Left ventricle myocardium inferior (tissue), 1 donor: Measurements from ENCODE around the gene SLFN12. TPM values are rescaled to one million over a fixed set of nuclear protein-coding genes. Genes with fewer than 3 reads are reported as not detected.

Experiments used
- DNase-seq: peaks from one replicate; pipeline ENCODE4 v3.0.0-alpha.2; 2020
- H3K27ac ChIP-seq: fragments of 200-600 bp; replicated peaks from 2 replicates; pipeline ENCODE4 v1.8.0; 2021
- H3K27me3 ChIP-seq: fragments of 200-600 bp; 2 replicates; pipeline ENCODE4 v1.8.0; 2021; ENCODE audit warnings: low read depth
- H3K36me3 ChIP-seq: fragments of 200-600 bp; 2 replicates; pipeline ENCODE4 v1.8.0; 2021
- H3K4me1 ChIP-seq: fragments of 200-600 bp; 2 replicates; pipeline ENCODE4 v1.8.0; 2021
- H3K4me3 ChIP-seq: fragments of 200-600 bp; 2 replicates; pipeline ENCODE4 v1.8.0; 2021; ENCODE audit warnings: mild to moderate bottlenecking, moderate library complexity
- H3K9me3 ChIP-seq: fragments of 200-600 bp; replicated peaks from 2 replicates; pipeline ENCODE4 v1.8.0; 2021
- intact Hi-C: fragments of 100-400 bp; cut with micrococcal nuclease; formaldehyde crosslinking; loops from one replicate; pipeline ENCODE4 v1.11.0; 2022
- total RNA-seq: library from RNA; stranded (reverse); fragmentation: NEBNext Ultra II Directional; extraction: Animal tissue kit (Norgen Biotek cat#: 25700); gene quantifications from one replicate; pipeline ENCODE4 v1.2.1, GENCODE V29; 2021
- TF ChIP-seq, protein P1 (sequence below): fragments of 200-600 bp; IDR thresholded peaks from 2 replicates; pipeline ENCODE4 v1.8.0; 2021; ENCODE audit warnings: antibody characterized with exemption, mild to moderate bottlenecking, borderline replicate concordance
- donor health status: DM: no; HTN: yes; CAD: no; lungs with severe emphysema.

SLFN12 gene
- total RNA-seq, 1 donor from 2014 or later: 3.7 TPM

DNA sequence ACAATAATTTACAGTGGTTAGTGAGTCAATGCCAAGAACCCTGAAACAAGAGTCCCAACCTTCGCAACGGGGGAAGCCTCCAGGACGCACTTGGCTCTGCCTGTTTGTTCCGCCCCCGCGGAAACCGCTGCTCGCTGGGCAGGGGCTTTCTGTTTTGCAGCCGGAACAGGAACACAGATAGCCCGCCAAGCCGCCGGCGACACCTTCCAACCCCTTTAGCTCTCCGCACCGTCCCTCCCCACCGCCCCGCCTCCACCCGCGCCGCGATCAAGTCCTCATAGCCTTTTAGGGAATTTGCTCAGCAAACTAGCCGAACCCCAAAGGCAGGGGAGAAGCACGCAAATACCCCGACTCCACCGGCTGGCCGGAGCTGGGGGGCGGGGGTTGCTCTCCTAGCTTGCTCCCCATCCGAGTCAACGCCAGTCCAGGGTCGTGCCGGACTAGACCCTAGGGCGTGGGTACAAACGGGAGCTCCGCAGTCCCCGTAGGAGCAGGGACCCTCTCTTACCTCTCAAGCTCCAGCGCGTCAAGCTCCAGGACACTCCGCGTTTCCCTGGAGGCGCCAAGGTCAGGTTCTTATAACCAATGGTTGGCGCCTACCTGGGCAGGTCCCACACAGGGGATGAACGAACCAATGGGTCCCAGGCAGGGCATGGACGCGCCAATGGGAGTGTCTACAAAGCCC, 16.1 kb upstream of the SLFN12 start, which contains the start of gene SLFN13:
Gene SLFN13 (minus strand): TSS at position 553 of the 685 bp plus-strand sequence. CDS start 3,086 bp downstream, outside the sequence.
- peak; percentile 84 for DNase-seq
- intact Hi-C loops: no loop called here
- peaks cover 57% of the 10 kb centered on the region for H3K27me3 ChIP-seq
- no peaks in the 10 kb centered on the region for H3K9me3 ChIP-seq
- H3K4me3 ChIP-seq: peak within 1 kb of the TSS; percentile 70
- TF ChIP-seq, protein P1, sequence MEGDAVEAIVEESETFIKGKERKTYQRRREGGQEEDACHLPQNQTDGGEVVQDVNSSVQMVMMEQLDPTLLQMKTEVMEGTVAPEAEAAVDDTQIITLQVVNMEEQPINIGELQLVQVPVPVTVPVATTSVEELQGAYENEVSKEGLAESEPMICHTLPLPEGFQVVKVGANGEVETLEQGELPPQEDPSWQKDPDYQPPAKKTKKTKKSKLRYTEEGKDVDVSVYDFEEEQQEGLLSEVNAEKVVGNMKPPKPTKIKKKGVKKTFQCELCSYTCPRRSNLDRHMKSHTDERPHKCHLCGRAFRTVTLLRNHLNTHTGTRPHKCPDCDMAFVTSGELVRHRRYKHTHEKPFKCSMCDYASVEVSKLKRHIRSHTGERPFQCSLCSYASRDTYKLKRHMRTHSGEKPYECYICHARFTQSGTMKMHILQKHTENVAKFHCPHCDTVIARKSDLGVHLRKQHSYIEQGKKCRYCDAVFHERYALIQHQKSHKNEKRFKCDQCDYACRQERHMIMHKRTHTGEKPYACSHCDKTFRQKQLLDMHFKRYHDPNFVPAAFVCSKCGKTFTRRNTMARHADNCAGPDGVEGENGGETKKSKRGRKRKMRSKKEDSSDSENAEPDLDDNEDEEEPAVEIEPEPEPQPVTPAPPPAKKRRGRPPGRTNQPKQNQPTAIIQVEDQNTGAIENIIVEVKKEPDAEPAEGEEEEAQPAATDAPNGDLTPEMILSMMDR: no peak
- peak within 1 kb of the TSS; percentile 72 for H3K27ac ChIP-seq
- no peaks in the 10 kb centered on the region for H3K36me3 ChIP-seq
- H3K4me1 ChIP-seq: peaks cover 25% of the 10 kb centered on the region

GRCh38 chr17:35447499-35447898, 15.2 kb upstream of the SLFN12 start:
- H3K4me1 ChIP-seq: peaks cover 25% of the 10 kb centered on the region
- peak overlapping the region; percentile 70 for H3K4me3 ChIP-seq
- peaks cover 57% of the 10 kb centered on the region for H3K27me3 ChIP-seq
- no peaks in the 10 kb centered on the region for H3K36me3 ChIP-seq
- no peaks in the 10 kb centered on the region for H3K9me3 ChIP-seq
- intact Hi-C loops: no loop called here
- TF ChIP-seq, protein P1: no peak
- no peak for DNase-seq
- peak overlapping the region; percentile 72 for H3K27ac ChIP-seq

DNA sequence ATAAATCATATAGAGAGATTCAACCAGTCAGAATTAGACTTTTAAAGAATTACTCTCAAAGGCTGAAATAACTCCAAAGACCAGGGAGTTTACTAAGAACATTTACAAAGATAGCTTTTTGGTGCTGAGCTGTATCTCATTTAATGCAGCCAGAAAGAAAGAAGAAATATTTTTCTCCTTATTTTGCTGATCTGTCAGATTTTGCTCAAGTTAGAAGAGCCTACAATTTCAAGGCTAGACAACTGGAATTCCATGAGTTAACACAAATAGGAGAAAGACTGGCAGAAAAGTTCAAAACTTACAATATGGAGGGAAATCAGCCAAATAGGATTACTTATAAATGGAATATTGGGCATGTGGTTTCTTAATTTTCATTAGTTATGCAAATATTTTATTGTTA, 6.1 kb upstream of the SLFN12 start:
- peaks cover 12% of the 10 kb centered on the region for H3K4me1 ChIP-seq
- H3K4me3 ChIP-seq: no peak overlapping the region
- intact Hi-C loops: no loop called here
- H3K36me3 ChIP-seq: no peaks in the 10 kb centered on the region
- DNase-seq: no peak
- TF ChIP-seq, protein P1: no peak
- no peaks in the 10 kb centered on the region for H3K9me3 ChIP-seq
- no peaks in the 10 kb centered on the region for H3K27me3 ChIP-seq
- no peak overlapping the region for H3K27ac ChIP-seq

GRCh38 chr17:35433075-35433894, 985 bp upstream of the SLFN12 start:
- DNase-seq: peak; percentile 56
- peaks cover 34% of the 10 kb centered on the region for H3K4me1 ChIP-seq
- H3K9me3 ChIP-seq: no peaks in the 10 kb centered on the region
- TF ChIP-seq, protein P1: peak; percentile 37
- peak overlapping the region; percentile 93 for H3K27ac ChIP-seq
- intact Hi-C loops: loop anchor here (2.0 kb wide), 1 partner anchor 120 kb away; no protein-coding TSS in a partner anchor
- H3K27me3 ChIP-seq: no peaks in the 10 kb centered on the region
- no peaks in the 10 kb centered on the region for H3K36me3 ChIP-seq
- H3K4me3 ChIP-seq: peak overlapping the region; percentile 70

- Histone ChIP-seq H3K36me3 (no peaks in the 10 kb centered on the region), H3K27me3 (no peaks in the 10 kb centered on the region), H3K4me1 (peaks cover 33% of the 10 kb centered on the region), H3K9me3 (no peaks in the 10 kb centered on the region), H3K4me3 (no peak overlapping the region), H3K27ac (no peak overlapping the region)
- TF ChIP-seq, protein P1: no peak
- intact Hi-C loops: no loop called here
- no peak for DNase-seq
Observed at GRCh38 chr17:35429702-35430101, 2.6 kb downstream of the SLFN12 start.
